Osteoblast (primary cell): ENCODE measurements around the gene ZNRF2. TPM values are rescaled to one million over a fixed set of nuclear protein-coding genes. Genes with fewer than 3 reads are reported as not detected.

Experiments
- DNase-seq: peaks from one replicate; pipeline ENCODE4 v3.0.0; 2011; ENCODE audit warnings: low spot score, mixed read lengths; ENCODE audit not compliant: insufficient read length; ENCODE audit errors: missing footprints
- H2AFZ ChIP-seq: 2 replicates; pipeline ENCODE4 v1.6.0; 2011; ENCODE audit warnings: mild to moderate bottlenecking, low read length
- H3K27ac ChIP-seq: 2 replicates; pipeline ENCODE4 v1.5.1; 2011; ENCODE audit warnings: mild to moderate bottlenecking, low read depth, low read length, moderate library complexity
- H3K27me3 ChIP-seq: 2 replicates; pipeline ENCODE4 v1.6.0; 2012; ENCODE audit warnings: mild to moderate bottlenecking, control low read depth, inconsistent platforms, low read length, moderate library complexity; ENCODE audit not compliant: insufficient read depth
- H3K36me3 ChIP-seq: 2 replicates; pipeline ENCODE4 v1.5.1; 2011; ENCODE audit warnings: mild to moderate bottlenecking, low read length, control low read depth, moderate library complexity; ENCODE audit not compliant: insufficient read depth
- H3K4me1 ChIP-seq: 2 replicates; pipeline ENCODE4 v1.5.1; 2011; ENCODE audit warnings: mild to moderate bottlenecking, low read length, control low read depth, moderate library complexity; ENCODE audit not compliant: insufficient read depth
- H3K4me2 ChIP-seq: 2 replicates; pipeline ENCODE4 v1.6.0; 2011; ENCODE audit warnings: mild to moderate bottlenecking, low read length; ENCODE audit not compliant: insufficient read depth
- H3K4me3 ChIP-seq: fragments of 200-600 bp; sonication (generic); 3 replicates; pipeline ENCODE4 v1.5.1; 2012; ENCODE audit warnings: mild to moderate bottlenecking, low read length, inconsistent platforms; ENCODE audit not compliant: insufficient read depth
- H3K79me2 ChIP-seq: 2 replicates; pipeline ENCODE4 v1.6.0; 2012; ENCODE audit warnings: mild to moderate bottlenecking, low read length, control low read depth, inconsistent platforms; ENCODE audit not compliant: insufficient read depth
- H3K9me3 ChIP-seq: 2 replicates; pipeline ENCODE4 v1.5.1; 2011; ENCODE audit warnings: low read depth, low read length, control low read depth
- H4K20me1 ChIP-seq: 2 replicates; pipeline ENCODE4 v1.6.0; 2012; ENCODE audit warnings: mild to moderate bottlenecking, low read length, control low read depth; ENCODE audit not compliant: insufficient read depth
- total RNA-seq: library from RNA; depleted of rRNA; stranded (reverse); fragments of >200 nt; gene quantifications from 2 replicates; pipeline ENCODE4 v1.2.3, GENCODE V29; 2012
- TF ChIP-seq, protein P1 (sequence below): IDR thresholded peaks from 2 replicates; pipeline ENCODE4 v1.5.1; 2011; ENCODE audit warnings: mild to moderate bottlenecking, low read depth, low read length, moderate library complexity; ENCODE audit errors: extremely low read depth

ZNRF2 gene
- total RNA-seq, 1 donor = 12.7 TPM

DNA sequence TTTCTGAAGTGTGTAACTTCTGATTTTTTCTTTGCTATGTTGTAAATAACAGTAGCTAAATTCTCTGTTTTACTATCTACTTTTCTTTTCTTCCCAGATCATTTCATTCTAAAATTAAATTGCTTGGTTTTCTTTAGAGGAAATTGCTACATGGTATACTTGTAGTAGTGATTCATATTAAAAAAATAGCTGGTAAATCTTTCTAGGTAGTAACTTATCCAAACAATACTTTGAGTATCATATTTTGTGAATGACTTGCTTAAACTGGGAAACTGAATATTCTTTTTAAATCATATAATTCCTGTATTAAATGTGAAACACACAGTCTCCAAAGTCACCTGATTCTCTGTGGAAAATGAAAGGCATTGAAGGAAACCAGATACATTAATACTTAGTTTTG is 85.5 kb downstream of the ZNRF2 start:
- peak overlapping the region; percentile 63 for H3K4me2 ChIP-seq
- no peaks in the 10 kb centered on the region for H3K36me3 ChIP-seq
- peak; percentile 41 for DNase-seq
- no peaks in the 10 kb centered on the region for H3K9me3 ChIP-seq
- no peaks in the 10 kb centered on the region for H3K27me3 ChIP-seq
- no peaks in the 10 kb centered on the region for H3K79me2 ChIP-seq
- TF ChIP-seq, protein P1, sequence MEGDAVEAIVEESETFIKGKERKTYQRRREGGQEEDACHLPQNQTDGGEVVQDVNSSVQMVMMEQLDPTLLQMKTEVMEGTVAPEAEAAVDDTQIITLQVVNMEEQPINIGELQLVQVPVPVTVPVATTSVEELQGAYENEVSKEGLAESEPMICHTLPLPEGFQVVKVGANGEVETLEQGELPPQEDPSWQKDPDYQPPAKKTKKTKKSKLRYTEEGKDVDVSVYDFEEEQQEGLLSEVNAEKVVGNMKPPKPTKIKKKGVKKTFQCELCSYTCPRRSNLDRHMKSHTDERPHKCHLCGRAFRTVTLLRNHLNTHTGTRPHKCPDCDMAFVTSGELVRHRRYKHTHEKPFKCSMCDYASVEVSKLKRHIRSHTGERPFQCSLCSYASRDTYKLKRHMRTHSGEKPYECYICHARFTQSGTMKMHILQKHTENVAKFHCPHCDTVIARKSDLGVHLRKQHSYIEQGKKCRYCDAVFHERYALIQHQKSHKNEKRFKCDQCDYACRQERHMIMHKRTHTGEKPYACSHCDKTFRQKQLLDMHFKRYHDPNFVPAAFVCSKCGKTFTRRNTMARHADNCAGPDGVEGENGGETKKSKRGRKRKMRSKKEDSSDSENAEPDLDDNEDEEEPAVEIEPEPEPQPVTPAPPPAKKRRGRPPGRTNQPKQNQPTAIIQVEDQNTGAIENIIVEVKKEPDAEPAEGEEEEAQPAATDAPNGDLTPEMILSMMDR = no peak
- no peaks in the 10 kb centered on the region for H4K20me1 ChIP-seq
- no peak overlapping the region for H2AFZ ChIP-seq
- no peak overlapping the region for H3K4me3 ChIP-seq
- H3K27ac ChIP-seq = peak overlapping the region; percentile 31
- H3K4me1 ChIP-seq = peaks cover 35% of the 10 kb centered on the region

DNA sequence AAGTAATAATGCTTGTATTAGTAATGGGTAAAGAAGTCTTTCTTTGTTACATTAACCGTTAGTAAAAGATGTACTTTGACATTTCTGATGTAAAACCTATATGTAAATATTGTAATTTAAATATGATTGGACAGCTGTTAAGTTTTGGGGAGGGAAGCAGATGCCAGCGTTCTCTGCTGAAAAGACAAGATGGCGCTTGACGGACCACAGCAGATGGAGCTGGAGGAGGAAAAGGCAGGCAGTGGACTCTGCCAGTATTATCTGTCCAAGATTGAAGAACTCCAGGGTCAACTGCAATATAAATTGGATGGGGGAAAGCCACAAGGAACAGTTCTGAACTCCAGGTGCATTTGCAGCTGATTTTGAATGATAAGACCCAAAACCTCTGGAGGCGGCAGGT is 86.9 kb downstream of the ZNRF2 start:
- H3K4me3 ChIP-seq = no peak overlapping the region
- TF ChIP-seq, protein P1 = no peak
- no peak overlapping the region for H3K4me2 ChIP-seq
- H3K4me1 ChIP-seq = peaks cover 24% of the 10 kb centered on the region
- no peaks in the 10 kb centered on the region for H3K27me3 ChIP-seq
- DNase-seq = no peak
- no peak overlapping the region for H2AFZ ChIP-seq
- no peaks in the 10 kb centered on the region for H3K9me3 ChIP-seq
- no peak overlapping the region for H3K27ac ChIP-seq
- no peaks in the 10 kb centered on the region for H4K20me1 ChIP-seq
- H3K36me3 ChIP-seq = no peaks in the 10 kb centered on the region
- H3K79me2 ChIP-seq = no peaks in the 10 kb centered on the region

DNA sequence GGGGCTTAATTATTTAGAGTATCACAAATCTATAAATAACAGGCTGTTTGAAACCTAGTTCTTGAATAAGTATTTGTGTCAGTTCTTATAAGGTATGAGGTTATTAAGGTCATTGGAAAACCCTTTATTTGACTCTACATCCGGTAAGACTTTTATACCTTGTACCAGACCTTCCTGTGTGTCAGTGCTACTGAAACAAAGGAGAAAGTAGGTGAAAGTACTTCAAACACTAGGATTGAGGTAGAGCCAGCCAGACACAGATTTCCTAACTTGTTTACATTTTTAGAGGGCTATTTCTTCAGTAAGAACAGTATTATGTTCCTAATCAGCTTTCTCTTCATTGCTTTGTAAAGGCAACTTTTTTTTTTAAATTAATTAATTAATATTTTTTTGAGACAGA is 93.9 kb downstream of the ZNRF2 start:
- Histone ChIP-seq H4K20me1 (no peaks in the 10 kb centered on the region), H3K4me2 (no peak overlapping the region), H3K79me2 (no peaks in the 10 kb centered on the region), H3K36me3 (no peaks in the 10 kb centered on the region), H3K4me1 (peaks cover 3% of the 10 kb centered on the region), H3K27me3 (no peaks in the 10 kb centered on the region), H2AFZ (no peak overlapping the region), H3K4me3 (no peak overlapping the region), H3K9me3 (no peaks in the 10 kb centered on the region), H3K27ac (no peak overlapping the region)
- TF ChIP-seq, protein P1 = no peak
- no peak for DNase-seq

DNA sequence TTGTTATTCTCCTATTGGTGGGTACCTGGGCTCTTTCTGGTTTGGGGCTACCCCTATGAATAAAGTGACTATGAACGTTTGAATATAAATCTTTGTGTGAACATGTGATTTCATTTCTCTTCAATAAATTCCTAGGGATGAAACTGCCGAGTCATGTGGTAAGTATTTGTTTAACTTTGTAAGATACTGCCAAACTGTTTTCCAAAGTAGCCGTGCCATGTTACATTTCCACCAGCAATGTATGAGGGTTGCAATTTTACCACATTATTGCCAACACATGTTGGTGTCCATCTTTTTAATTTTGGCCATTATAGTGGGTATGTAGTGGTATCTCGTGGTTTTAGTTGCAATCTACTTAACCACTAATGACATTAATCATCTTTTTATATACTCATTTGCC is 94.7 kb downstream of the ZNRF2 start:
- Histone ChIP-seq H3K9me3 (no peaks in the 10 kb centered on the region), H3K36me3 (no peaks in the 10 kb centered on the region), H3K4me1 (peaks cover 3% of the 10 kb centered on the region), H3K27me3 (no peaks in the 10 kb centered on the region), H3K27ac (no peak overlapping the region), H3K79me2 (no peaks in the 10 kb centered on the region), H4K20me1 (no peaks in the 10 kb centered on the region), H3K4me2 (no peak overlapping the region), H2AFZ (no peak overlapping the region), H3K4me3 (no peak overlapping the region)
- DNase-seq = no peak
- TF ChIP-seq, protein P1 = no peak
